Fibroblast of lung (primary cell): Measurements from ENCODE around the gene CFAP77. TPM values are rescaled to one million over a fixed set of nuclear protein-coding genes. Genes with fewer than 3 reads are reported as not detected.

Experiments
- DNase-seq, 2 donors: peaks; one replicate each; pipeline versions ENCODE4 v3.0.0 to v3.0.0-alpha.2; 2010; ENCODE audit warnings: low read depth in 2 of 2
- H2AFZ ChIP-seq: 2 replicates; pipeline ENCODE4 v1.5.1; 2012; ENCODE audit warnings: low read length, control low read depth, inconsistent platforms
- H3K27ac ChIP-seq: 2 replicates; pipeline ENCODE4 v1.5.1; 2011; ENCODE audit warnings: low read length, control low read depth; ENCODE audit not compliant: insufficient read depth
- H3K27me3 ChIP-seq: 2 replicates; pipeline ENCODE4 v1.5.1; 2011; ENCODE audit warnings: mild to moderate bottlenecking, low read length; ENCODE audit not compliant: control insufficient read depth, insufficient read depth
- H3K36me3 ChIP-seq: 2 replicates; pipeline ENCODE4 v1.5.1; 2011; ENCODE audit warnings: low read length; ENCODE audit not compliant: control insufficient read depth, insufficient read depth
- H3K4me1 ChIP-seq: 2 replicates; pipeline ENCODE4 v1.5.1; 2011; ENCODE audit warnings: low read length; ENCODE audit not compliant: control insufficient read depth, insufficient read depth; ENCODE audit errors: extremely low read depth
- H3K4me2 ChIP-seq: 2 replicates; pipeline ENCODE4 v1.5.1; 2011; ENCODE audit warnings: low read length, control low read depth; ENCODE audit not compliant: insufficient read depth; ENCODE audit errors: extremely low read depth
- H3K4me3 ChIP-seq, 4 experiments: fragments of 200-600 bp in 1 of 4; sonication (generic) in 1 of 4; replicated peaks in 1 of 4; 2 replicates each; pipeline ENCODE4 v1.5.1; 2011 to 2016; ENCODE audit warnings: low read length in 4 of 4, low read depth in 3 of 4, mild to moderate bottlenecking in 3 of 4, control low read depth in 2 of 4, inconsistent platforms in 1 of 4, mixed read lengths in 1 of 4; ENCODE audit not compliant: insufficient read depth in 1 of 4; ENCODE audit errors: control extremely low read depth in 1 of 4
- H3K79me2 ChIP-seq: 2 replicates; pipeline ENCODE4 v1.5.1; 2012; ENCODE audit warnings: mild to moderate bottlenecking, low read length, inconsistent platforms; ENCODE audit not compliant: control insufficient read depth, insufficient read depth
- H3K9ac ChIP-seq: 2 replicates; pipeline ENCODE4 v1.5.1; 2011; ENCODE audit warnings: mild to moderate bottlenecking, low read length, control low read depth; ENCODE audit not compliant: insufficient read depth
- H3K9me3 ChIP-seq: 2 replicates; pipeline ENCODE4 v1.5.1; 2012; ENCODE audit warnings: low read depth, low read length; ENCODE audit not compliant: control insufficient read depth, insufficient read depth
- H4K20me1 ChIP-seq: 2 replicates; pipeline ENCODE4 v1.5.1; 2011; ENCODE audit warnings: low read length; ENCODE audit not compliant: control insufficient read depth, insufficient read depth; ENCODE audit errors: extremely low read depth
- CTCF ChIP-seq, 2 donors: IDR thresholded peaks in 1 of 2; conservative IDR thresholded peaks in 1 of 2; 1 replicate in 1 of 2; 2 replicates in 1 of 2; pipeline ENCODE4 v1.5.1; 2011 to 2012; ENCODE audit warnings: low read length in 2 of 2, control low read depth in 1 of 2, inconsistent platforms in 1 of 2, low read depth in 1 of 2, mild to moderate bottlenecking in 1 of 2
- EZH2 ChIP-seq: IDR thresholded peaks from 2 replicates; pipeline ENCODE4 v1.5.1; 2012; ENCODE audit warnings: low read length, control low read depth, mild to moderate bottlenecking; ENCODE audit errors: missing control alignments
- polyA plus RNA-seq, 2 donors: library from polyadenylated mRNA; depleted of rRNA in 1 of 2; stranded (reverse) in 1 of 2; unstranded in 1 of 2; fragments of >200 nt; gene quantifications; 2 replicates each; pipeline ENCODE4 v1.2.1, GENCODE V29; 2011 to 2012; ENCODE audit warnings: missing spikeins in 1 of 2
- total RNA-seq: library from RNA; depleted of rRNA; stranded (reverse); fragments of >200 nt; gene quantifications from 2 replicates; pipeline ENCODE4 v1.2.1, GENCODE V29; 2014

The CFAP77 gene
- total and polyA plus RNA-seq, 2 donors (not counting 1 experiment from before 2014, with no cell fraction given) = not detected

DNA sequence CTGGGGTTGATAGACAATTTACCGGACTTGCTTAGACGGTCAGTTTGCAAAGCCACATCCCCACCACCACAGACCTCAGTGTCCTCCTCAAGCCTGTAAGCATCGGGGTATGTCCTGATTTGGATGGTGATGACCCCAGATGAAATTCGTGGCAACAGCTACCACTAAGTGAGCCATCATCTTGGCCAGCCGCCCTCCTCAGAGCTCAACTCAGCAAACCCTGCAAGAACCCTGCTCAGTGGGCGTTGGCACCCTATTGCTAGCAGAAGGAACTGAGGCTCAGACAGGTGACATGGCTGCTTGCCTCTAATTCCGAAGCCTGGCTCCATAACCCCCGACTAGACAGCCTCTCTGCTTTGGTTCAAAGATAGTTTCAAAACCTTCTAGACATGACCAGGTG is 131.0 kb downstream of the CFAP77 start:
- no peaks in the 10 kb centered on the region for H3K9me3 ChIP-seq
- no peaks in the 10 kb centered on the region for H3K4me1 ChIP-seq
- H3K4me2 ChIP-seq = no peak overlapping the region
- no peaks in the 10 kb centered on the region for H3K79me2 ChIP-seq
- H3K36me3 ChIP-seq = no peaks in the 10 kb centered on the region
- DNase-seq = no peak
- H3K27me3 ChIP-seq = no peaks in the 10 kb centered on the region
- no peak overlapping the region for H3K27ac ChIP-seq
- TF ChIP-seq EZH2 (no peak), CTCF (conservative IDR thresholded peaks at IDR 0.05 in 1 of 2, IDR thresholded peaks at IDR 0.05 in 1 of 2; ENCODE audit: low read depth in 1 of 2, low read length in 2 of 2) (no peak)
- H3K4me3 ChIP-seq = no peak overlapping the region
- no peak overlapping the region for H3K9ac ChIP-seq
- H2AFZ ChIP-seq = no peak overlapping the region
- H4K20me1 ChIP-seq = no peaks in the 10 kb centered on the region

- Histone ChIP-seq H3K27ac (no peak overlapping the region), H3K9ac (no peak overlapping the region), H3K4me3 (no peak overlapping the region), H3K4me1 (no peaks in the 10 kb centered on the region), H4K20me1 (no peaks in the 10 kb centered on the region), H3K4me2 (no peak overlapping the region), H2AFZ (no peak overlapping the region), H3K36me3 (no peaks in the 10 kb centered on the region), H3K79me2 (no peaks in the 10 kb centered on the region), H3K9me3 (no peaks in the 10 kb centered on the region), H3K27me3 (no peaks in the 10 kb centered on the region)
- TF ChIP-seq EZH2 (no peak), CTCF (conservative IDR thresholded peaks at IDR 0.05 in 1 of 2, IDR thresholded peaks at IDR 0.05 in 1 of 2; ENCODE audit: low read depth in 1 of 2, low read length in 2 of 2) (no peak)
- no peak for DNase-seq
Measured at GRCh38 chr9:132541870-132542830, 132.1 kb downstream of the CFAP77 start.

GRCh38 chr9:132543251-132543650 is 133.2 kb downstream of the CFAP77 start:
- Histone ChIP-seq H3K27me3 (no peaks in the 10 kb centered on the region), H3K4me1 (no peaks in the 10 kb centered on the region), H3K79me2 (no peaks in the 10 kb centered on the region), H3K4me3 (no peak overlapping the region), H3K27ac (no peak overlapping the region), H4K20me1 (no peaks in the 10 kb centered on the region), H3K36me3 (no peaks in the 10 kb centered on the region), H3K9ac (no peak overlapping the region), H3K9me3 (no peaks in the 10 kb centered on the region), H3K4me2 (no peak overlapping the region), H2AFZ (no peak overlapping the region)
- TF ChIP-seq CTCF (conservative IDR thresholded peaks at IDR 0.05 in 1 of 2, IDR thresholded peaks at IDR 0.05 in 1 of 2; ENCODE audit: low read depth in 1 of 2, low read length in 2 of 2) (no peak), EZH2 (no peak)
- no peak for DNase-seq
